PC-9 (cell line): ENCODE measurements around the gene CTDP1. TPM values are rescaled to one million over a fixed set of nuclear protein-coding genes. Genes with fewer than 3 reads are reported as not detected.

Experiments used
- BruUV-seq: library from RNA; stranded (reverse); fragments of 400-500 nt; replicated peaks from 2 replicates; lab custom pipeline; 2021; lab: Mats Ljungman, UMichigan
- CTCF ChIA-PET: fragments of 300-600 bp; sonication (Branson Sonifier 250); formaldehyde crosslinking; loops from one replicate; lab custom pipeline; 2022; ENCODE audit warnings: antibody characterized with exemption; lab: Charles Lee
- POLR2A ChIA-PET: fragments of 300-600 bp; sonication (Branson Sonifier 250); formaldehyde crosslinking; loops from one replicate; lab custom pipeline; 2022; ENCODE audit warnings: antibody characterized with exemption; ENCODE audit not compliant: unreplicated experiment; lab: Charles Lee
- DNase-seq, 2 experiments: peaks; one replicate each; pipeline versions ENCODE4 v3.0.0 to v3.0.0-alpha.2; 2015 to 2022; ENCODE audit warnings: mixed read lengths in 1 of 2
- H2AFZ ChIP-seq: fragments of 200-600 bp; sonication (generic); 2 replicates; pipeline ENCODE4 v1.8.1; 2017; ENCODE audit warnings: antibody characterized with exemption
- H3F3A ChIP-seq: fragments of 200-600 bp; sonication (generic); 2 replicates; pipeline ENCODE4 v1.8.1; 2017; ENCODE audit warnings: antibody characterized with exemption, mild to moderate bottlenecking, low read depth; ENCODE audit not compliant: insufficient read depth
- H3K27ac ChIP-seq: fragments of 200-600 bp; sonication (generic); 2 replicates; pipeline ENCODE4 v1.6.1; 2016; ENCODE audit warnings: mixed run types
- H3K27me3 ChIP-seq: fragments of 200-600 bp; sonication (generic); 2 replicates; pipeline ENCODE4 v1.6.1; 2016; ENCODE audit warnings: low read depth, mixed run types; ENCODE audit not compliant: insufficient read depth
- H3K36me3 ChIP-seq: fragments of 200-600 bp; sonication (generic); 2 replicates; pipeline ENCODE4 v1.6.1; 2016; ENCODE audit warnings: low read depth, mixed run types
- H3K4me1 ChIP-seq: fragments of 200-600 bp; sonication (generic); replicated peaks from 2 replicates; pipeline ENCODE4 v1.6.1; 2016; ENCODE audit warnings: mixed run types; ENCODE audit not compliant: insufficient read depth
- H3K4me2 ChIP-seq: fragments of 200-600 bp; sonication (generic); 2 replicates; pipeline ENCODE4 v1.6.1; 2017; ENCODE audit warnings: mixed run types
- H3K4me3 ChIP-seq: fragments of 200-600 bp; sonication (generic); 2 replicates; pipeline ENCODE4 v1.6.1; 2016; ENCODE audit warnings: mixed run types
- H3K79me2 ChIP-seq: fragments of 200-600 bp; sonication (generic); 2 replicates; pipeline ENCODE4 v1.6.1; 2017; ENCODE audit warnings: low read depth, mixed run types
- H3K9me2 ChIP-seq: fragments of 200-600 bp; sonication (generic); 2 replicates; pipeline ENCODE4 v1.8.1; 2017; ENCODE audit warnings: mild to moderate bottlenecking; ENCODE audit not compliant: insufficient read depth
- H3K9me3 ChIP-seq: fragments of 200-600 bp; sonication (generic); 2 replicates; pipeline ENCODE4 v1.8.1; 2016; ENCODE audit warnings: low read depth; ENCODE audit not compliant: insufficient read depth
- H4K20me1 ChIP-seq: fragments of 200-600 bp; sonication (generic); 2 replicates; pipeline ENCODE4 v1.8.1; 2017; ENCODE audit not compliant: insufficient read depth
- EZH2 ChIP-seq: fragments of 200-600 bp; sonication (generic); IDR thresholded peaks from 2 replicates; pipeline ENCODE4 v1.8.0; 2017; ENCODE audit warnings: antibody characterized with exemption, low read depth
- intact Hi-C: fragments of 100-400 bp; cut with micrococcal nuclease; formaldehyde crosslinking; loops from one replicate; pipeline ENCODE4 v1.10.0; 2022; ENCODE audit not compliant: unreplicated experiment
- total RNA-seq: library from RNA; stranded (reverse); gene quantifications from 2 replicates; pipeline ENCODE4 v1.2.3, GENCODE V29; 2021
- TF ChIP-seq, protein P1 (sequence below): fragments of 200-600 bp; sonication (generic); conservative IDR thresholded peaks from 2 replicates; pipeline ENCODE4 v1.6.1; 2017; ENCODE audit warnings: mixed run types, antibody characterized with exemption, mild to moderate bottlenecking, moderate library complexity

CTDP1 gene
- total RNA-seq, 1 experiment from 2014 or later = 16.0 TPM

DNA sequence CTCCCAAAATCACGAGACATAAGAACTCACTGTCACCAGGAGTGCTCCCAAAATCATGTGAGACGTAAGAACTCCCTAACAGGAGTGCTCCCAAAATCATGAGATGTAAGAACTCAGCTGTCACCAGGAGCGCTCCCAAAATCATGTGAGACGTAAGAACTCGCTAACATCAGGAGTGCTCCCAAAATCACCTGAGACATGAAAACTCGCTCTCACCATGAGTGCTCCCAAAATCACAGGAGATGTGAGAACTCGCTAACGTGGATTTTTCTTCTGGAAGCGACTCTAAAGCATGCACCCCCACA, 53.1 kb downstream of the CTDP1 start:
- no peaks in the 10 kb centered on the region for H3K9me2 ChIP-seq
- H3K9me3 ChIP-seq = peaks cover 11% of the 10 kb centered on the region; the same call in 1 of the 2 replicates
- intact Hi-C loops = no loop called here
- no peak for DNase-seq
- no peak overlapping the region for H2AFZ ChIP-seq
- H3K79me2 ChIP-seq = no peaks in the 10 kb centered on the region
- H3F3A ChIP-seq = no peaks in the 10 kb centered on the region
- H4K20me1 ChIP-seq = no peaks in the 10 kb centered on the region
- H3K27me3 ChIP-seq = no peaks in the 10 kb centered on the region
- no peak overlapping the region for H3K4me2 ChIP-seq
- ChIA-PET POLR2A (no interaction called here), CTCF (no interaction called here)
- H3K4me3 ChIP-seq = no peak overlapping the region
- H3K36me3 ChIP-seq = peaks cover 36% of the 10 kb centered on the region
- no peak for TF ChIP-seq EZH2
- TF ChIP-seq, protein P1, sequence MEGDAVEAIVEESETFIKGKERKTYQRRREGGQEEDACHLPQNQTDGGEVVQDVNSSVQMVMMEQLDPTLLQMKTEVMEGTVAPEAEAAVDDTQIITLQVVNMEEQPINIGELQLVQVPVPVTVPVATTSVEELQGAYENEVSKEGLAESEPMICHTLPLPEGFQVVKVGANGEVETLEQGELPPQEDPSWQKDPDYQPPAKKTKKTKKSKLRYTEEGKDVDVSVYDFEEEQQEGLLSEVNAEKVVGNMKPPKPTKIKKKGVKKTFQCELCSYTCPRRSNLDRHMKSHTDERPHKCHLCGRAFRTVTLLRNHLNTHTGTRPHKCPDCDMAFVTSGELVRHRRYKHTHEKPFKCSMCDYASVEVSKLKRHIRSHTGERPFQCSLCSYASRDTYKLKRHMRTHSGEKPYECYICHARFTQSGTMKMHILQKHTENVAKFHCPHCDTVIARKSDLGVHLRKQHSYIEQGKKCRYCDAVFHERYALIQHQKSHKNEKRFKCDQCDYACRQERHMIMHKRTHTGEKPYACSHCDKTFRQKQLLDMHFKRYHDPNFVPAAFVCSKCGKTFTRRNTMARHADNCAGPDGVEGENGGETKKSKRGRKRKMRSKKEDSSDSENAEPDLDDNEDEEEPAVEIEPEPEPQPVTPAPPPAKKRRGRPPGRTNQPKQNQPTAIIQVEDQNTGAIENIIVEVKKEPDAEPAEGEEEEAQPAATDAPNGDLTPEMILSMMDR = no peak
- no peak overlapping the region for H3K27ac ChIP-seq
- H3K4me1 ChIP-seq = no peaks in the 10 kb centered on the region
- BruUV-seq = no TSS peak

DNA sequence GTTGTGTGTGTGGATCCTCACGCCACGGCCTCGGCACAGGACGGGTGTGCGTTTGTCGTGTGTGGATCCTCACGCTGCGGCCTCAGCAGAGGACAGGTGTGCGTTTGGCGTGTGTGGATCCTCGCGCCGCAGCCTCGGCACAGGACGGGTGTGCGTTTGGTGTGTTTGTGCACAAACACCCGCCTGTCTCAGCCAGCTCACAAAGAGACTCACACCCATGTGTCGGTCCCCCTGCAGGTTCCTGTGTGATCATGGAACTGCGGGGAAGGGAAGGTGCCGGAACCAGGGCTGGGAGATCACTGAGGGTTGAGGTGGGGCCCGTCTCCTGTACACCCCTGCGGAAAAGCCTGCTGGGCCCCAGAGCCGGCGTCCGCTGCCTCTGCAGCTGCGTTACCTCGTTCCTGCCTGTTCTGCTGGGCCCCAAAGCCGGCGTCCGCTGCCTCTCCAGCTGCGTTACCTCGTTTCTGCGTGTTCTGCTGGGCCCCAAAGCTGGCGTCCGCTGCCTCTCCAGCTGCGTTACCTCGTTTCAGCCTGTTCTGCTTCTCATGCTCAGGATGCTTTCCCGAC, 53.6 kb downstream of the CTDP1 start:
- Histone ChIP-seq H3K4me2 (no peak overlapping the region), H2AFZ (no peak overlapping the region), H3F3A (no peaks in the 10 kb centered on the region), H3K9me2 (no peaks in the 10 kb centered on the region), H3K36me3 (peaks cover 34% of the 10 kb centered on the region), H3K9me3 (peaks cover 11% of the 10 kb centered on the region; the same call in 1 of the 2 replicates), H3K4me1 (no peaks in the 10 kb centered on the region), H3K27me3 (no peaks in the 10 kb centered on the region), H3K27ac (no peak overlapping the region), H3K4me3 (no peak overlapping the region), H4K20me1 (no peaks in the 10 kb centered on the region), H3K79me2 (no peaks in the 10 kb centered on the region)
- POLR2A ChIA-PET = no interaction called here
- no TSS peak for BruUV-seq
- CTCF ChIA-PET = no interaction called here
- DNase-seq = no peak
- intact Hi-C loops = no loop called here
- TF ChIP-seq, protein P1 = no peak
- TF ChIP-seq EZH2 = no peak

DNA sequence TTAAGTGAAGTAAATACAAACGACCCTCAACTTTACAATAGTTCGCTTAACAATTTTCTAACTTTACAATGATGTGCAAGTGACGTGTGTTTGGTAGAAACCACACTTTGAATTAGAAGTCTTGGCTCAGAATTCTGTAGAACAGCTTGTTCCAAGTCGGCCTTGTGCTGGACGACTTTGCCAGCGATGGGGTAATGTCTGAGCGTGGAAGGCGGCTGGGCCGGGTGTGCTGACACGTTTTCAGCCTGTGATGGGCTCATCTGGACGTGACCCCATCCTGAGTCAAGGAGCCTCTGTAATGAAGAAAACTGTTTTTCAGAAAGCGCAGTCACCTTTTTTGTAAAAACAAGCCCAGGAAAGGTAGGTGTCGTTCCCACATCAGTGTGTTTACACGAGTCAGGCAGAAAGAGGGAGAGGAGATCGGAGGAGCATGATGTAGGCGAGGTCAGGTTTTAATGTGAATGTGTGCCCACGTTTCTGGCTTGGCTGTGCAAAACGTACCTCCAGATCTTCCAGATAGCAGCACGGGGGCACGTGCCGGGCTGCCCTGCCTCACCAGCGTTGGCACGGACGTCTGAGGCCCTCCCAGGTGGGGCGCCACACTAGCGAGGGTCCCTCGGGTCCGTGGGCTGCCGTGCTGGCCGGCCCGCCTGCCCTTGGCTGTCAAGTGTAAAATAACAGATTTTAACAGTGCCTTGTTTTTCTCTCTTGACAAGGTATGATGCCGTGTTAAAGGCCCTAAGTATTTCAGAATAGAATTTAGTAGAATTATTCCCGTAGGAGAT, 54.6 kb downstream of the CTDP1 start:
- H3K9me3 ChIP-seq = peaks cover 11% of the 10 kb centered on the region; the same call in 1 of the 2 replicates
- no peaks in the 10 kb centered on the region for H3K9me2 ChIP-seq
- ChIA-PET POLR2A (no interaction called here), CTCF (no interaction called here)
- no peak overlapping the region for H2AFZ ChIP-seq
- H3K79me2 ChIP-seq = no peaks in the 10 kb centered on the region
- H3K36me3 ChIP-seq = peaks cover 31% of the 10 kb centered on the region
- H4K20me1 ChIP-seq = no peaks in the 10 kb centered on the region
- no peak for DNase-seq
- H3K4me2 ChIP-seq = no peak overlapping the region
- H3K4me1 ChIP-seq = no peaks in the 10 kb centered on the region
- H3K27ac ChIP-seq = no peak overlapping the region
- TF ChIP-seq EZH2 = no peak
- TF ChIP-seq, protein P1 = no peak
- intact Hi-C loops = no loop called here
- no peaks in the 10 kb centered on the region for H3F3A ChIP-seq
- no peak overlapping the region for H3K4me3 ChIP-seq
- H3K27me3 ChIP-seq = no peaks in the 10 kb centered on the region
- no TSS peak for BruUV-seq
